Stimulated activated CD8-positive, alpha-beta memory T cell treated with anti-CD3 and anti-CD28 coated beads, Interleukin-12 subunit alpha, Interleukin-12 subunit beta, amount 100 ng/mL, for 24 hours (primary cell): ENCODE measurements around the gene RUNX1.

Source experiments
- DNase-seq: peaks from one replicate; pipeline ENCODE4 v3.0.0-alpha.2; 2020; ENCODE audit errors: extremely low read depth

The RUNX1 gene

DNA sequence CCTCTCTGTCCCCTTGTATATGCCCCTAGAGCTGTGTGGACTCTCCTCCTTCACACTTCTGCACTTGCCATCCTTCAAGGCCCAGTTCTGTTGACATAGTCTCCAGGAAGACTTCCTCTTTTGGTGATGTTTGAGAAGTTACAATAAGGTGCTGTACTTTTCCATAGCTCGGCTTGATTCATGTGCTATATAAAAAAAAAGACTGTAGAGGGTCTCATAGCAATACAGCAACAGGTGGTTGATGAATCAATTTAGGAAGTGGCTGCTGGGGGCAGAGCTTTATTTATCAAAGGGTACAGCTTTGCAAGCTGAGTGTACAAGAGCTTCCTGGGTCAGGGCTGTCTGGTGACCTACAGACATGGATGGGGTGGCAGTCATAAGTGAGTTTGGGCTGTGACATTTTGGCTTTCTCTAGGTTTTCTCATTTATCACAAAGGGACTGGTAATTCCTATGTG, 102.7 kb downstream of the RUNX1 start:
- DNase-seq, result no peak

DNA sequence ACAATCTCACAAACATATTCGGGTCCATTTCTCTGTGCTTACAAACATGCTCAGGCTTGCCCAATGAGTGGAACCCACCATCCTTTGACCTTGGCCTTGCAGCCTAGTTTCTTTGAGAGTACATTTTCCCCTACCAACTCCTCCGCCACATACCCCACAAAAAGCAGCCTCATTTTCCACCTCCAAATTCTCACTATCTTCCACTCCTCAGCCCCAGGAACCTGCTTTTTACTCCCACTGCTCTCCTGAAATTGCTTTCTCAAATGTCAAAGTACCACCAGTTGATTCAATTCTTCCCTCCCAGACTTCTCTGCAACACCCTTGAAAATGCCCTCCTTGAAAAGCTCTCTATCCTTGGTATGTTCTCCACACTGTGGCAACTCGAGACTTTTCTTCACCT, 103.8 kb downstream of the RUNX1 start:
- DNase-seq, result no peak

DNA sequence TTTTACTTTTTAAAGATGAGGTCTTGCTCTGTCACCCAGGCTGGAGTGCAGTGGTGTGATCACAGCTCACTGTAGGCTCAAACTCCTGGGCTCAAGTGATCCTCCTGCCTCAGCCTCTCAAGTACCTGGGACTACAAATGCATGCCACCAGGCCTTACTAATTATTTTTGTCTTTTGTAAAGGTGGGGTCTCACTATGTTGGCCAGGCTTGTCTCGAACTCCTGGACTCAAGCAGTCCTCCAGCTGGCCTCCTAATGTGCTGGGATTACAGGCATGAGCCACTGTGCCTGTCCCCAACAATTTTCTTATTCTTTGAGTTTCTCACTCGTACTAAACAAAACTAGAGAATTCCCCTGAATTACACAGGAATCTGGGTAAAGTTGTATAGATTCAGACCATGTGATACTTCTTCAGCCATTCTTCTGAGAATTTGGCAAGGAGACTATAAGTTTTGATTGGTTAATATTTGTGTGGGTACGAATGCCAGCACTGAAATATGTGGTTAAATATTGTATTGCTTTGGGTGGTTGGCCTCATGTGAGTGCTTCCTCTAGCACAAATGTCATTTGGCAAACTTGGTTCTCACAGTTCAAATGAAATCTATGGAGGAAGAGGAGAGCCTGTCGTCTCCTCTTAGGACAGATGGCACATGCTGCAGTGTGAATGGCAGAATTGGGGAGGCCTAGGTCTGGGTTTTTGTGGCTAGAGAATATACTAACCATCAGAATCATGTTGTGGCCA, 104.9 kb downstream of the RUNX1 start:
- DNase-seq, result no peak

DNA sequence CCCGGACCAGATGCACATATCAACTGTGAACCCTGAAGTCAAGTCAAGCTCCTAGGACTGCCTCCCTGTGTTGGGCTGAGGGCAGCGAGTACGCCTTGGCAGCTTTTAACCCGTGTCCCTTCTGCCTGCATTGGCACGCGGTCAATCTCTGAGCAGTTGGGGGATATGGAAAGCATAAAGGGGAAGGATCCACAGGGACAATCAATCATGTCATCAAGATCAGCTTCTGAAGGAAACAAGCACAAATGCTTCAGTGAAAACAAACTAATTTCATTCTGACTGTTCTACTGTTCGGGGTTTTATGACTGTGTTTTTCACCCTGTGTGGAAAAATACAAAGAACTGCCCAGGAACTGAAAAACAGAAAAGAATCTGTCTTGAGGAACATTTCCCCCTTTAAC, 106.2 kb downstream of the RUNX1 start:
- no peak for DNase-seq

DNA sequence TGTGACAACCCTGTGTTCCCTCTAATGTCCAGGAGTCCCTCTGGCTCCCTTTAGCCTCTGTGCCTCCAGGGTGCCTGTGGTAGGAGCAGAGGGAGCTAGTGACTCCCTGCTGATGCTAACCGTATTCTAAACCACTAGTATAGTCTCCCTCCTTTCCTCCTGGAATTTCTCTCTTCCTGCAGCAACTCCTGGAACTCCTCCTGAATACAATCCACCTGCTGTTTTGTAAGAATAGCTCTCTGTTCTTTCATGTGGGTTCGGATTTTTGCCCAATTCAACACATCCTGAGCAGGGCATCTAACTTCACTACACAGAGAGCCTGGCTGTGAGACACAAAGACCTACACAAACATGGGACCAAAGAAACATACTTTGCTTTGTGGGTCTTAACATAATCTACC, 107.9 kb downstream of the RUNX1 start:
- DNase-seq, result no peak

DNA sequence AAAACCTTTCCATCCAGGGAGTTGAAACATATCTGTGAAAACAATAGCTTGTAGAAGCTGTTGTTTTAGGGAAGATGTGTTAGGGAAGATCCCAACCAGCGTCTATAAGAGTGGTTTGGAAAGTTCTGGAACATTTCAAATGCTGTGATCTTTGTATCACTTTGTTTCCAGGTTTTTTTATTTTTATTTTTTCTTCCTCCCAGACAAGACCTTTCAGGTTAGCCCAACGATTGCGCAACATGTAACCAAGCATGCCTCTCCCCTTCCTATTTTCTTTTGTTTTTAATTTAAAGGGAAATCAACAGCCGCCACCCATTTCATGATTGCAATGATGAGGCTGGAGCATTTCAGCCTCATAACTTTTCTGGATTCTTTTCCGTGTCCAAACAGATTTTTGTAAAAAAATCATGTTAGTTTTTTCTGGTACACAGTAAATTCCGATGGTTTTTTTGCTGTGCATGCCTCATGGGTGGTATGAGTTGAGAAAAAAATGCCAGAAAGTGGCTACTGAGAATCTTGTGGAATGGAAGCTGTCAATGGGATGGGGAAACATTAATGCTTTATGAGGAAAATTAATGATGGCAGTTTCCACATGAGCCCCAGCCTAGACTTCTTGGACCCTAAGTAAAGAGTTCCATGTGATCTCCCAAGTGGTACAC, 109.3 kb downstream of the RUNX1 start:
- DNase-seq, result no peak

DNA sequence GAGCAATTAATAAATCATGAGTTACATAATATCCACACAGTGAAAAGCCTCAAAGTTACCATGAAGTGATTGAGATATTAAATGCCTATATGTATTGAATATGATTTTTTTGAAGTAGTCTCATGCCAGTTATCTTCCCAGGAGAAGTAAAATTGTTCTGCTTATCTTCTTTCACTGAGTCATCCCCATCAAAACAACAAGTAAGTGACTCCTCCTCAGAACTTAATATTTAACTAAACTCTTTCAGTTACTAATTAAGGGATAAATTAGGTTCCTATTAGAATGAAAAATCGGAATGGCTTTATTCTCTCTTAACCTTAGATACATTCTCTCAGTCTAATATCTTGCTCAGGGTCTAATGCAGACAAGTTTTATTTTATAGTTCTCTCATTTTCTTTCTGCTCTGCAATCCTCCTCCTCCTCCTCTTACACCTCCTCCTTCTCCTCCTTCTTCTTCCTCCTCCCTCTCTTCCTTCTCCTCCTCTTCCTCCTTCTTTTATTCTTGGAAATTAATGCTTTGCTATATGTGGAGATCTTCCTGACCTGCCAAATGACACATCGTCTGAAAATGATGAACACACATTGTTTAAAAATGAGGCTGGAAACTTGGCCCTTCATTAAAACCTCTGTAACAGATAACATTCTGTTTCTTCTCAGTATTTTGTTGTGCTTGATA, 110.9 kb downstream of the RUNX1 start:
- no peak for DNase-seq

DNA sequence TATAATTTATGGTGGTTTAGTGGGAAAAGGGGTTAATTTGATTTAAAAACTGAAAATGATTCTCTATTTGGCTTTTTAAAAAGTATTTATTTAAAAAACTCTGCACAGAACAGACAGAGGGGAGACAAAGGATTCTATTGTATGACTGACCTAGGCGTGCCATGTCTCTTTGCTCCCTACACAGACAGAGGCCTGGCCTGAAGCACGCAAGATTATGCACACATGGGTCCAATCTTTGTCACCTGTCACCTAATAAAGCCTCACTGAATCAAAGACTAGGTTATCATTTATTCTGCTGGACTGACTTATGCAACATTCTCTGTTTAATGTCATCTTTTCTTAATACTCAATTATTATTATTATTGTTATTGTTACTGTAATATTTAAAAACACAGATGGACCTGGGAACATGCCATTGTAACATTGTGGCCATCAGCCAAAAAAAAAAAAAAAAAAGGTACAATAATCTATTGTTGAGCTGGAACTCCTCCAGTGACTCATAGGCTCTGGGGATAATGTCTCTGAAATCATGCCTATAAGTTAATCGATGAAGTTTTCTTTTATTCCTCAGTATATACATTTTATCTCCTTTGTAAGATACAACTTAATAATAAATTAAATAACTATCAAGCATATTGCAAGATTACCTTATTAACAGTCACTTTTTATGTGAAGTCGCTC, 112.1 kb downstream of the RUNX1 start:
- DNase-seq, result no peak

DNA sequence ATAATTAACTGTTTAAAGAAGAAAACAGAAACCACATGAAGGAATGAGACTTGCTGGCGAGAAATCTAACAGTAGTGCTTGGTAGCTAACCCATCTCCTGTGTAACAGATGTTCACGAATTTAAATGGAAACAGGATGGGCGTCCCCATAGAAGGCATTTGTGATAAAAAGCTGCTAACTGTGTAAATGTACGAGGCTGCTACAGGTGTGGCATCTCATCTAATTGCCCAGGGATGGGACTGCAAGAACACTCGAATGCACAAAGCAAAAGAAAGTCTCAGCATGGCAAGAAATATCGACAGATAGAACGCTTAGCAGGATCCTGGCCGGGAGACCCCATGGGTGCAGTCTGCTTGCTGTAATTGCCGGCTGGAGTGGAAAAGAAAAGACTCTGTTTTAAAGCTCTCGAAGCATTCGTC, 112.7 kb downstream of the RUNX1 start:
- no peak for DNase-seq

DNA sequence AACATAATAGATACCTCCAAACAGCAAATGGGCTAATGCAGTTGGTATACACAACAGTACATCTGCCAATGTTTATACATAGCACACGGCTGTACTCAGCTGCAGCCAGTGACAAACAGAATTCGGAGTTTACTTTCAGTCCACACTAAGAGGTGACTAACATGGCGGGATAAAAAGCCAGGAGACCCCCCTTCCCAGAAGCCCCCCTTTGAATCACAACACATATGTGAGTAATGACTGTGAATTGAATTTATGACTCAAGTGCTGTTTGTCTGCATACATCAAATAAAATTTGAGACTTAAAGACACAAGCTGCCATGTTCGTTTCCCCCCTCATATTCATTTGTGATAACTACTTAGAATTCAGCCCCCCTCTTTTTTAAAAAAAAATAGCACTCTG, 113.2 kb downstream of the RUNX1 start:
- DNase-seq, result no peak

DNA sequence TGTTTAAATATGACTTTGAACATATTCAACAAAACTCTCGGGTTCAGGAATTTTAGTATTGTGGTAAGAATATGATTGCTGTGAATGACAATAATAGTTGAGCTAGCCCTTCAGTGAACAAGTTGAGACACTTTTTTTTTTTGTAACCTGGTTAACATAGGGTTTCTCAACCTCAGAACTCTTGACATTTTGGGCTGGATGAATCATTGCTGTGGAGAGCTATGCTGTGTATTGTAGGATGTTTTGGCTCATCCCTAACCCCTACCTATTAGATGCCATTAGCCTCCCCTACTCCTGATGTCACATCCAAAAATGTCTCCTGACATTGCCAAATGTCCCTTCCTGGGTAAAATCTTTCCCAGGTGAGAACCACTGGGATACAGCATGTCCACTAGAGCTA, 113.7 kb downstream of the RUNX1 start:
- DNase-seq, result no peak

DNA sequence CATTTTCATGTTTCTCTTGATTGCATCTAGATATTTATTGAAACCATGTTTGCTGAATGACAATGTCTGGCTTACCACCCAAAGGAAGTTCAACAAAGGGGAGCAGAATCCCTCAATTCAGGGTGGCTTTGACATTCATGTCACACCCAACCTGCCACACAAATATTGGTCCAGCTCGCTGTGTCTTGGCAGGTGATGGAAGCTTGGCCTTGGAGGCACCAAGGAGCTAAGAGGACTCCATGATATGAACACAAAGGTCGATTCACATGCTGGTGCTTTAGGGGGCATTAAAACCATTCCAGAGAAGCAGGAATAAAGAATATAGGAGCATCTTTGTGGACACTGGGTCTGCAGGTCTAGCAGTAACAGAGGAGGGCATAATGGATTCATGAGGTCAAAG, 114.8 kb downstream of the RUNX1 start:
- no peak for DNase-seq

DNA sequence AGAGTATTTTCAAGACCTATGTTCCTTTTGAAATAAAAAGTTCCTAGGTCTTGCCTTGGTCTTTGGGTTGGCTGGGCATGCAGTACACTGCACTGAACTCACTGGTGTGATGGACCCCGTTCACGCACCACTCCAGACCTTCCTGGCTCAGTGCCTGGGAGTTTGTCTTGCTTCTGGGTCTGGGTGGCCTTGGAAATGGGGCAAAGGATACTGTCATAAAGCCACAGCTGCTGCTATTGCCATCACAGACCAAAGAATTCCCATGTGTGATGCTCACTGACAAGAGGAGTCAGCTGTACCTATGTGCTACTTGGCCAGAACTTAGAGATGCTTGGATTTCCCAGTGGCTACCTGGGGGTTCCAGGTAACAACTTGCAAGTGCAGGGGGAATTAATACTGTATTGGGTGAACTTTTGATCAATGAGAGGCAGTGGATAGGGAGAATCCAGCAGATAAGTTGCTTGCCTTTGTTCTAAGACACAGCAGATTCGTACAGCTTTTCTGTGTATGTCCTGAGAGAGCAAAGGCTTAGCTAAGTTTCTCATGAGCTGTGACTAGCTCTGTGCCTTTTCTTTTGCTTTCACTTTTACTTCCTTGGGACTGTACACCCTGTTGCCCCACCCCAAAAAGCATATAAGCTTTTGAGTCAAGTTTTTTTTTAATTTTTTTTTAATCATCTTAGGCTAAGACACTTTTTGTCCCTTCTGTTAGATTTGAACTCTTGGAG, 115.3 kb downstream of the RUNX1 start:
- DNase-seq, result no peak

DNA sequence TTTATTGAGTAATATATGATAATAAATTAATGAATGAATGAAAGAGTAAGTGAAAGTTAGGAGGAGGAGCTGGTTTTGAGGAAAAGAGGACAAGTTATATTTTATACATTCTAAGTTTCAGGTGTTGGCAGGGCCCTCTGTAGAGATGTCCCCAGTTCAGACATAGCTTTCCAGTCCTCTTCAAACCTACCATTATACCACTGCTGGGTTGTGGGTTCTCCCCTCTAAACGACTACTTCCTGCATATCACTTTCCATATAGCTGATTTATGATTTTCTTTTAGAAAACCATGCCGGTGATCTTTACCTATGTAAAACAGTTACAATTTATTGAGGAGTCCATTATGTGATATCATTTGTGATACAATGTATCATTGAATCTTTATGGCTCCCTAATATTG, 116.9 kb downstream of the RUNX1 start:
- no peak for DNase-seq

DNA sequence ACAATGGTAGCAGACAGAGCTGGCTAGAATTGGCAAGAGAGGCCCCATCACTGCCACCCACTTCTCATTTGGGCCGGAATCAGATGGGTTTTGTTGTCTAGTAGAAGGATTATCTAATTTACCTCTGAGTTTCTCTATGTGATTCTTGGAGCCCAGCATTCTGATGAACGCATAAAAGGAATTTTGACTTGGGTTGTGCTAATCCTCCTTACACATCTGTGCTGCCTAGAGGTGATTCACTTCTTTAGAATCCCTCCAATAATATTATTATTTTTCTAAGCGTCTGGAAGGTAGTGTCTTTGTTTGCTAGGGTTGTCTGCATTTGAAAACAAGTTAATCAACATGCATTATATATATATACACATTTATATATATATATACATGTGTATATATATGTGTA, 118.1 kb downstream of the RUNX1 start:
- no peak for DNase-seq

DNA sequence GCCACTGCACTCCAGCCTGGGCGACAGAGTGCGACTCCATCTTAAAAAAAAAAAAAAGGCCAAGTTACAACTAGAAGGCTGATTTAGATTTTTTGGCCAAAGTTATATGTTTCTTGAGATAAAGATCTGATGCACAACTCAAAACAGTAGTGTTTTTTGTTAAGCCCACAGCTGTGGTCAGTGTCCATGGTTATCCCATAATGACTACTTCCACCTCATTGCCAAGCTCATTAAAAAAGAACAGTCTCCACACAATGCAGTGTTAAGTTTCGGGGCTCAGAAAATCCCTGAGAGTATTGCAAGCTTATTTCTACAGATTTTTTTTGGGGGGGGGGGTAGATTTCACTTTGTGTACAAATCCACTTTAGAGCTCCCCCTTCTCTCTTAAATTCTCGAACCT, 120.5 kb downstream of the RUNX1 start:
- no peak for DNase-seq

DNA sequence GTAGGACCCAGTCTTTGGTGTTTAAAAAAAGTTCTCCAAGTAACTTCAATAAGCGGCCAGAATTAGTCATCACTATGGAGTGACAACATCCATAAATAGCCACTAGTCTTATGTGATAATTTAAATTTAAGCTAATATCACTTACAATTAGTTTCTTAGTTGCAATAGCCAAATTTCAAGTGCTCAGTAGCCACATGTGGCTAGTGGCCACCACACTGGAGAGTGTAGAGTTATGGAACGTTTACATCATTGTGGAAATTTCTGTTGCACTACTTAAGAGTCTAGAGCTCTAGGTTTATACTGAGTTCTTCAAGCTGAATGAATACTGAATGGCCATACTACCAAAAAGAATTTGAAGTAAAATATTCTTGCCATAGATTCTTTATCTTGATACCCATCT, 121.1 kb downstream of the RUNX1 start:
- no peak for DNase-seq

DNA sequence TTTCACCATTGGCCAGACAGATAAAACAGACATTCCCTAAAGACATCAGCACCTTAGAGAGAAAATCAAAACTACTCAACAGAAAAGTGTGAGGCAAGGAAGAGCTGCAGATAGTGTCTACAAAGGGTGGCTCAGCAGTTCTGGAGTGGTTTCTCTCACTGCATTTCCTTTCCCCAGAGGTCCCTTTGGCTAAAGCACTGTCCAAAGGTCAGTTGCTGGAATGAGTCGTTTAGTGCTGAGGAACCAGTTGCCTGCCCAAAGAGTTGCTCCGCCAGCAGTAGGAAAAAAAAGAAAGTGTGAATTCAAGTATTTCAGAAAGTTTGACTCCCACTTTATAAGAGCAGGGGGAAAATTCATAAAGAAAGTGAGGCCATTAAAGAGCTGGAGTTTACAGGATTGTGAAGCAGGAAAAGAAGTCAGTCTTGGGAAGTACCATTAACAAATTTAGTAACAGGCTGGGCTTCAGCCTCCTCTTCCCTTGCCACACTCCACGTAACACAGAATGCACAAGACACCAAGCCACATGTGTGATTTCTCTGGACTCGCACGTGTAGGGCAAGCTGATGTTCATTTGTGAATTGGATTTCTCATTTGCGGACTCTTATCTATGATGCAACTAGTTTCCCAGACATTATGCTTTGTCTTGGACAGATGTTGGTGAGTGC, 122.2 kb downstream of the RUNX1 start:
- DNase-seq, result no peak

DNA sequence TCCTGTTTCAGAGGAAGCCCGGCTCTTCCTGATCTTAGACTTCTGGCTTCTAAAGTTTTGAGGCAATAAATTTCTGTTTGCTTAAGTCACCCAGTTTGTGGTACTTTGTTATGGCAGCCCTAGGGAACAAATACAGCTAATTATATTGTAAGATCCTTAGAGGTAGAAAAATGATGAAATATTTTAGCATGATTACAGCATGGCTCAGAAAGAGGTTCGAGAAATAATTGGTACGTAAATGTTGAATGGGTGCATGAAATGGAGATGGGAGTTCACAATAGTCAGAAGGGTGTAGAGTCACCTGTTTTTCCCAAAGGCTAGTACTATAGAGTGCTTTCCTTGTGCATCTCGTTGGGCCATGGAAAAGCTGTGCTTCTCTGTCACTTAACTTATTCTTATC, 123.5 kb downstream of the RUNX1 start:
- DNase-seq, result no peak

DNA sequence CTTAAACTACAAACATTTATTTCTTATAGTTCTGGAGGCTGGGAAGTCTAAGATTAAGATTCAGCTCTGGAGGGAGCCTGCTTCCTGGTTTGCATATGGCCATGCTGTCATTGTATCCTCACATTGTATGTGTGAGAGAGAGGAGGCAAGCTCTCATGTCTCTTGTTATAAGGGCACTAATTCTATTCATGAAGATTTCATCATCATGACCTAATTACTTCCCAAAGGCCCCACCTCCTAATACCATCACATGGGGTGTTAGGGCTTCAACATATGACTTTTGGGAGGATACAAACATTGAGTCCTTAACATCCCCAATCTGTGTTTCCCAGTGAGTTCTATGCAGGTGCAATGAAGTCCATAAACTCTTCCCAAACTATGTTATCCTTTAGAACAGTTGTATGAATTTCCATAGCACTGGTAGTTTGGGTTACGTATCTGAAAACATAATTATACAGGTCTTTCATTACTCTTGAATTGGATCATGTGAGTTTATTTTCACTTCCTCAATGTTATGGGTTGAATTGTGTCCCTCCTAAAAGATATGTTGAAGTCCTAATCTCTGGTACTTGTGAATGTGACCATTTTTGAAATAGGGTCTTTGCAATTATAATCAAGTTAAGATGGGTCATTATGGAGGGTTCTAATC, 124.2 kb downstream of the RUNX1 start:
- no peak for DNase-seq

DNA sequence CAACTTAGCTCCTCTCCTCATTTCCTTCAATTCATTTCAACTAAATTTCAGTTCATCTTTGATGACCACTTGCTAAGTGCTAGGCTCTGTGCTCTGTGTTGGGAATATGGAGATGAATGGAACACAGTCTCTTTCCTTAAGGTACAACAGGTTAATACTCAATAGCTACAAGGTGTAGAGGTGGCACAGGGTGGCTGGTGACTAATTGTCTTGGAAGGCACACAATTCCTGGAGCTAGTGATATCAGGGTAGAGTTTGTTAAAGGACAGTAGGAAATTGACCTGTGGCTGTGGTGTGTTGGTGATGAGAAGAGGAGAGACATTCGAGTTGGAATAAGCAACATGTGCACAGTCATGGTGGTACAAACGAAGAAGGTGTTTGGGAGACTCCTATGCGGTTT, 124.9 kb downstream of the RUNX1 start:
- DNase-seq, result no peak
